ENCODE data around the gene HS3ST3B1. TPM values are rescaled to one million over a fixed set of nuclear protein-coding genes. Genes with fewer than 3 reads are reported as not detected.

Gene HS3ST3B1
- total RNA-seq, 1 experiment from 2014 or later = 22.3 TPM

- TF ChIP-seq, protein P1, sequence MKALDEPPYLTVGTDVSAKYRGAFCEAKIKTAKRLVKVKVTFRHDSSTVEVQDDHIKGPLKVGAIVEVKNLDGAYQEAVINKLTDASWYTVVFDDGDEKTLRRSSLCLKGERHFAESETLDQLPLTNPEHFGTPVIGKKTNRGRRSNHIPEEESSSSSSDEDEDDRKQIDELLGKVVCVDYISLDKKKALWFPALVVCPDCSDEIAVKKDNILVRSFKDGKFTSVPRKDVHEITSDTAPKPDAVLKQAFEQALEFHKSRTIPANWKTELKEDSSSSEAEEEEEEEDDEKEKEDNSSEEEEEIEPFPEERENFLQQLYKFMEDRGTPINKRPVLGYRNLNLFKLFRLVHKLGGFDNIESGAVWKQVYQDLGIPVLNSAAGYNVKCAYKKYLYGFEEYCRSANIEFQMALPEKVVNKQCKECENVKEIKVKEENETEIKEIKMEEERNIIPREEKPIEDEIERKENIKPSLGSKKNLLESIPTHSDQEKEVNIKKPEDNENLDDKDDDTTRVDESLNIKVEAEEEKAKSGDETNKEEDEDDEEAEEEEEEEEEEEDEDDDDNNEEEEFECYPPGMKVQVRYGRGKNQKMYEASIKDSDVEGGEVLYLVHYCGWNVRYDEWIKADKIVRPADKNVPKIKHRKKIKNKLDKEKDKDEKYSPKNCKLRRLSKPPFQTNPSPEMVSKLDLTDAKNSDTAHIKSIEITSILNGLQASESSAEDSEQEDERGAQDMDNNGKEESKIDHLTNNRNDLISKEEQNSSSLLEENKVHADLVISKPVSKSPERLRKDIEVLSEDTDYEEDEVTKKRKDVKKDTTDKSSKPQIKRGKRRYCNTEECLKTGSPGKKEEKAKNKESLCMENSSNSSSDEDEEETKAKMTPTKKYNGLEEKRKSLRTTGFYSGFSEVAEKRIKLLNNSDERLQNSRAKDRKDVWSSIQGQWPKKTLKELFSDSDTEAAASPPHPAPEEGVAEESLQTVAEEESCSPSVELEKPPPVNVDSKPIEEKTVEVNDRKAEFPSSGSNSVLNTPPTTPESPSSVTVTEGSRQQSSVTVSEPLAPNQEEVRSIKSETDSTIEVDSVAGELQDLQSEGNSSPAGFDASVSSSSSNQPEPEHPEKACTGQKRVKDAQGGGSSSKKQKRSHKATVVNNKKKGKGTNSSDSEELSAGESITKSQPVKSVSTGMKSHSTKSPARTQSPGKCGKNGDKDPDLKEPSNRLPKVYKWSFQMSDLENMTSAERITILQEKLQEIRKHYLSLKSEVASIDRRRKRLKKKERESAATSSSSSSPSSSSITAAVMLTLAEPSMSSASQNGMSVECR (CRISPR knock-in tag; IDR thresholded peaks at IDR 0.05; ENCODE audit: borderline replicate concordance) = no peak
- no peak for TF ChIP-seq NR1H2 (CRISPR knock-in tag; IDR thresholded peaks at IDR 0.05)
Measured at GRCh38 chr17:14304222-14304772, 3.4 kb downstream of the HS3ST3B1 start (continued).

DNA sequence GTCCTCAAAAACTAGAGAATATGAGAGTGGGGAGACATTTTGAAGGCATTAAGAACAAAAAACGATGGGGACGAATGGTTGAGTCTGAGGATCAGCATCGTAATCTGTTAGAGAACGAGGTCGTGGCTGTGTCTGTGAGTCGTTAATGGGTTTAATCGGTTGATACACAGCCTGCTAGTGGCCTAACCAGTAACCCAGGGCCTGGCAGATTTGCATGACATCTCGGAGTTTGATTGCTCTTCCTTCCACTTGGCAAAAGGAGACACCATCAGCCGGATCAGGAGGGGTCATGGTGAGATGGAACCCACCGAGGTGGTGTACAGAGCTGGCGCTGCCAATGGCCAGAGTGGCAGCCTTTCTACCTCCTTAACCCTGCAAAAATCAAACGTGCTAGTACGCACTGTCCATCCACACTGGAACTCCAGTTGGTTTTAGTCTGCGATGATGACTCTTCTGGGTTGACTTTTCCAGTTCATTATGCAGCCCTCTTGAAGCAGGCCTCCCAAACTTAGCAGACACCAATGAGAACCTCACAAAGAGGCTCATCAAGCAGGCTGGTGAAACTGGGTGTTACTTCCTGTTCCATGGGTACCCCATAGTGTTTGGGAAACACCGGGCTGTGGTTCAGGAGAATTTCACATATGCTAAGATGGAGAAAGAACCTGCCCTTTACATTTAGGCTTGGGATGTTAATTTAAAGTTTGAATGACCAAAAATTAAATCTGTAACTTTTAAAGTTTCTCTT is 4.1 kb downstream of the HS3ST3B1 start:
- Mint-ChIP-seq H3K27ac (no peak overlapping the region), H3K36me3 (no peaks in the 10 kb centered on the region), H3K9me3 (no peaks in the 10 kb centered on the region), H3K27me3 (ENCODE audit: low read depth) (peaks cover 53% of the 10 kb centered on the region), H3K4me3 (peak overlapping the region; percentile 65), H3K4me1 (peaks cover 60% of the 10 kb centered on the region)
- no peak for DNase-seq (ENCODE audit: low spot score)
- ATAC-seq = no peak
- no peak for TF ChIP-seq ETV6 (CRISPR knock-in tag; IDR thresholded peaks at IDR 0.05)
- ChIA-PET POLR2A (no interaction called here), CTCF (no interaction called here)

DNA sequence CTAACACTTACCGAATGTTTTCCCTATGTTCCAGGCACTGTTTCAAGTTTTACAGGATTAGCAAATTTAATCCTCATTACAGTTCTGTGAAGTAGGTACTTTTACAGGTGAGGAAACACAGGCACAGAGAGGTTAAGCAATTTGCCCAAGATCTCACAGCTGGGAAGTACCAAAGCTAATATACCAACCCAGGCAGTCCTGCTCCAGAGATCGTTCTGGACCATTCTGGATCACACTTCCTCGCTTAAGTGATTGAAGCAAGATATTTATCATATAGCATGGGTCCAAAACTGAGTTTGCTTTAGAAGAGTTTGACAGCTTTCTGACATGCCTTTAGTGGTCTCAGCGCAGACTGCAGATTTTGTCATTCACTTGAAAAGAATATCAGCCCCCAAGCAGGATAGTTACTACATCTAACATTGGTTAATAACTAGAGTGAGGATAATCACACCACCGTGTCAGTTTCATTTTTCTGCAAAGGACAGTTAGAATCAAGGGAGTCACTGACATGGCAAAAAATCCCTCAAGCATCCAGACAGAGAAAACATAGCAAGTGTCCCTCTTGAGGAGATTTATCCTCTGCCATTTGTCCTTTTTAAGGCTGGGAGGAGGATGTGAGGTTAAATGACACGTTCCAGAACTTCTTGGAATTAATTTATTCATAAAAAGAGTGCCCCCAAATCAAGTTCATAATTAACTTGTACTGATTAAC is 5.1 kb downstream of the HS3ST3B1 start:
- CTCF ChIA-PET = no interaction called here
- peaks cover 62% of the 10 kb centered on the region for H3K4me1 Mint-ChIP-seq
- no peaks in the 10 kb centered on the region for H3K36me3 Mint-ChIP-seq
- POLR2A ChIA-PET = no interaction called here
- peak overlapping the region; percentile 16; the same call in 1 of the 2 replicates for H3K4me3 Mint-ChIP-seq
- peaks cover 43% of the 10 kb centered on the region for H3K27me3 Mint-ChIP-seq (ENCODE audit: low read depth)
- DNase-seq (ENCODE audit: low spot score) (no peak), ATAC-seq (no peak)
- no peak overlapping the region for H3K27ac Mint-ChIP-seq
- no peaks in the 10 kb centered on the region for H3K9me3 Mint-ChIP-seq
- TF ChIP-seq, protein P2, sequence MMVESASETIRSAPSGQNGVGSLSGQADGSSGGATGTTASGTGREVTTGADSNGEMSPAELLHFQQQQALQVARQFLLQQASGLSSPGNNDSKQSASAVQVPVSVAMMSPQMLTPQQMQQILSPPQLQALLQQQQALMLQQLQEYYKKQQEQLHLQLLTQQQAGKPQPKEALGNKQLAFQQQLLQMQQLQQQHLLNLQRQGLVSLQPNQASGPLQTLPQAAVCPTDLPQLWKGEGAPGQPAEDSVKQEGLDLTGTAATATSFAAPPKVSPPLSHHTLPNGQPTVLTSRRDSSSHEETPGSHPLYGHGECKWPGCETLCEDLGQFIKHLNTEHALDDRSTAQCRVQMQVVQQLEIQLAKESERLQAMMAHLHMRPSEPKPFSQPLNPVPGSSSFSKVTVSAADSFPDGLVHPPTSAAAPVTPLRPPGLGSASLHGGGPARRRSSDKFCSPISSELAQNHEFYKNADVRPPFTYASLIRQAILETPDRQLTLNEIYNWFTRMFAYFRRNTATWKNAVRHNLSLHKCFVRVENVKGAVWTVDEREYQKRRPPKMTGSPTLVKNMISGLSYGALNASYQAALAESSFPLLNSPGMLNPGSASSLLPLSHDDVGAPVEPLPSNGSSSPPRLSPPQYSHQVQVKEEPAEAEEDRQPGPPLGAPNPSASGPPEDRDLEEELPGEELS (CRISPR knock-in tag; IDR thresholded peaks at IDR 0.05) = no peak
- TF ChIP-seq TEAD4 (CRISPR knock-in tag; IDR thresholded peaks at IDR 0.05) (no peak), CREM (CRISPR knock-in tag; IDR thresholded peaks at IDR 0.05) (no peak), FOXP1 (CRISPR knock-in tag; IDR thresholded peaks at IDR 0.05; ENCODE audit: borderline replicate concordance) (no peak), KAT7 (CRISPR knock-in tag; IDR thresholded peaks at IDR 0.05; ENCODE audit: borderline replicate concordance) (no peak), FOXK1 (CRISPR knock-in tag; IDR thresholded peaks at IDR 0.05) (no peak), NR3C1 (CRISPR knock-in tag; conservative IDR thresholded peaks at IDR 0.05; ENCODE audit: low read depth) (no peak), ATF3 (CRISPR knock-in tag; conservative IDR thresholded peaks at IDR 0.05) (no peak), USF1 (CRISPR knock-in tag; IDR thresholded peaks at IDR 0.05) (no peak), MXD4 (CRISPR knock-in tag; IDR thresholded peaks at IDR 0.05; ENCODE audit: borderline replicate concordance) (no peak)
- TF ChIP-seq, protein P3, sequence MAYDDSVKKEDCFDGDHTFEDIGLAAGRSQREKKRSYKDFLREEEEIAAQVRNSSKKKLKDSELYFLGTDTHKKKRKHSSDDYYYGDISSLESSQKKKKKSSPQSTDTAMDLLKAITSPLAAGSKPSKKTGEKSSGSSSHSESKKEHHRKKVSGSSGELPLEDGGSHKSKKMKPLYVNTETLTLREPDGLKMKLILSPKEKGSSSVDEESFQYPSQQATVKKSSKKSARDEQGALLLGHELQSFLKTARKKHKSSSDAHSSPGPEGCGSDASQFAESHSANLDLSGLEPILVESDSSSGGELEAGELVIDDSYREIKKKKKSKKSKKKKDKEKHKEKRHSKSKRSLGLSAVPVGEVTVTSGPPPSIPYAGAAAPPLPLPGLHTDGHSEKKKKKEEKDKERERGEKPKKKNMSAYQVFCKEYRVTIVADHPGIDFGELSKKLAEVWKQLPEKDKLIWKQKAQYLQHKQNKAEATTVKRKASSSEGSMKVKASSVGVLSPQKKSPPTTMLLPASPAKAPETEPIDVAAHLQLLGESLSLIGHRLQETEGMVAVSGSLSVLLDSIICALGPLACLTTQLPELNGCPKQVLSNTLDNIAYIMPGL (CRISPR knock-in tag; IDR thresholded peaks at IDR 0.05) = no peak
- TF ChIP-seq, protein P1 (CRISPR knock-in tag; IDR thresholded peaks at IDR 0.05; ENCODE audit: borderline replicate concordance) = no peak

Measured in WTC11 (cell line).